Measurements from ENCODE around the gene SENP1.
A peak's percentile ranks its signal among the peaks of the same experiment; 100 is the strongest.

Gene SENP1

DNA sequence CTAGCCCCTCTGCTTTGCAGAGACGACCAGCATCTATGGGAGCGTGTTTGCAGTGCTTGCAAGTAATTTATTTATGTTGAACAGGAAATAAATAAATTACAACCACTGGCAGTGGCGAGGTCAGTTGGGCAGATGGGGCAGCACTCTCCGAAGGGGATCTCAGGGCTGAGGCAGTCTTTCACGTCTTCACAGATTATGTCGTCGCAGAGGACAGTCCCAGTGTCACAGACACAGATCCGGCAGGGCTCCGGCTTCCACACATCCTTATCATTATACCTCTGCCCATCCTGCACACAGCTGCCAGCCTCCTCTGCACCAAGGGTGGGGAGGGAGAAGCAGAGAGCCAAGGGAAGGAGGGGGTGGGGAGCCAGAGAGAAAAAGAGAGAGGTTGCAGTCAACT lies 106.1 kb downstream of the SENP1 start:
- DNase-seq (ENCODE audit: low spot score): no peak

GRCh38 chr12:47997321-47997720 lies 108.6 kb downstream of the SENP1 start:
- no peak for DNase-seq (ENCODE audit: low spot score)

DNA sequence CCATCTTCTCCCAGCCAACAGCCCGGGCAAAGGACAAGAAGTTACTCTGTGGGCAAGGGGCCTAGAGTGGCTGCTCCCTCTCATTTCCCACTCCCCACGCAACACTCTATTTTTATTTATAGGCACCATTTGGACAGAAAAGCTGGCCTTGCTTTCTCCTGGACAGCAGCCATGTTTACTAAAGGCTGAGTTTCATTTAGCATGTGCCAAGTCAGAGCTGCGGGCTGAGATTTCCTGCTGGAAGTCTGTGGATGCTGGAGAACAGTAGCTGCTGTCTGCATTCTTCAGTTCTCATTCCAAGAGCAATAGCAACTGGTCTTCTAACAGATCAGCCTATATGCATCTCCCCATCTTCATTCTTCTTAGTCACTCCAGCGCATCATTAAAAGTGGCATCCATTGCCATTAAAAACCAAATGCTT lies 109.9 kb downstream of the SENP1 start:
- DNase-seq (ENCODE audit: low spot score): peak; percentile 31

GRCh38 chr12:47993491-47993890 lies 112.4 kb downstream of the SENP1 start:
- DNase-seq (ENCODE audit: low spot score): no peak

Data from putamen (tissue), 1 donor.